Neuronal stem cell (in vitro differentiated cells): ENCODE results near the gene OR11L1.

Experiments
- DNase-seq: peaks from one replicate; pipeline ENCODE4 v3.0.0-alpha.2; 2013; ENCODE audit warnings: low spot score
- H2AFZ ChIP-seq: one replicate; pipeline ENCODE4 v1.6.1; 2013; ENCODE audit warnings: mild to moderate bottlenecking, low read length, inconsistent platforms
- H2AK5ac ChIP-seq: 2 replicates; pipeline ENCODE4 v1.6.1; 2013; ENCODE audit warnings: low read depth, mild to moderate bottlenecking, inconsistent platforms, low read length, moderate library complexity, mixed read lengths
- H2BK120ac ChIP-seq: 2 replicates; pipeline ENCODE4 v1.6.1; 2013; ENCODE audit warnings: low read depth, mild to moderate bottlenecking, inconsistent platforms, low read length, moderate library complexity, mixed read lengths
- H2BK12ac ChIP-seq: one replicate; pipeline ENCODE4 v1.6.1; 2013; ENCODE audit warnings: low read length, inconsistent platforms
- H2BK15ac ChIP-seq: 2 replicates; pipeline ENCODE4 v1.6.1; 2013; ENCODE audit warnings: mild to moderate bottlenecking, low read length, inconsistent platforms, mixed read lengths
- H2BK5ac ChIP-seq: one replicate; pipeline ENCODE4 v1.6.1; 2013; ENCODE audit warnings: inconsistent platforms, mild to moderate bottlenecking, low read length, moderate library complexity
- H3K14ac ChIP-seq: one replicate; pipeline ENCODE4 v1.6.1; 2013; ENCODE audit warnings: low read length, inconsistent platforms
- H3K18ac ChIP-seq: 2 replicates; pipeline ENCODE4 v1.6.1; 2013; ENCODE audit warnings: low read length, inconsistent platforms
- H3K23ac ChIP-seq: 2 replicates; pipeline ENCODE4 v1.6.1; 2013; ENCODE audit warnings: low read depth, mild to moderate bottlenecking, mixed read lengths, low read length, inconsistent platforms; ENCODE audit not compliant: poor library complexity
- H3K27ac ChIP-seq: replicated peaks from 3 replicates; pipeline ENCODE4 v1.5.1; 2013; ENCODE audit warnings: low read length, inconsistent platforms
- H3K27me3 ChIP-seq, 3 experiments: 2 replicates each; pipeline ENCODE4 v1.6.1; 2013; ENCODE audit warnings: low read length in 3 of 3, mild to moderate bottlenecking in 2 of 3, inconsistent platforms in 1 of 3, low read depth in 1 of 3, mixed read lengths in 1 of 3, moderate library complexity in 1 of 3; ENCODE audit not compliant: control insufficient read depth in 3 of 3, insufficient read depth in 3 of 3
- H3K36me3 ChIP-seq, 2 donors: replicated peaks in 1 of 2; 2 replicates each; pipeline ENCODE4 v1.6.1; 2013; ENCODE audit warnings: low read length in 2 of 2; ENCODE audit not compliant: control insufficient read depth in 2 of 2, insufficient read depth in 2 of 2
- H3K4ac ChIP-seq: 2 replicates; pipeline ENCODE4 v1.6.1; 2013; ENCODE audit warnings: inconsistent platforms, mild to moderate bottlenecking, low read length, moderate library complexity
- H3K4me1 ChIP-seq, 2 donors: 1 replicate in 1 of 2; 2 replicates in 1 of 2; pipeline ENCODE4 v1.6.1; 2013; ENCODE audit warnings: low read length in 2 of 2, low read depth in 1 of 2; ENCODE audit not compliant: control insufficient read depth in 2 of 2, insufficient read depth in 1 of 2
- H3K4me2 ChIP-seq: one replicate; pipeline ENCODE4 v1.6.1; 2013; ENCODE audit warnings: mild to moderate bottlenecking, low read length, inconsistent platforms; ENCODE audit not compliant: insufficient read depth, poor library complexity, severe bottlenecking
- H3K4me3 ChIP-seq, 2 donors: 2 replicates each; pipeline ENCODE4 v1.5.1; 2013; ENCODE audit warnings: low read length in 2 of 2, mild to moderate bottlenecking in 2 of 2, inconsistent platforms in 1 of 2, moderate library complexity in 1 of 2
- H3K79me1 ChIP-seq: one replicate; pipeline ENCODE4 v1.6.1; 2013; ENCODE audit warnings: low read depth, mild to moderate bottlenecking, inconsistent platforms, low read length, moderate library complexity
- H3K9ac ChIP-seq: one replicate; pipeline ENCODE4 v1.6.1; 2013; ENCODE audit warnings: mild to moderate bottlenecking, low read depth, low read length, inconsistent platforms; ENCODE audit not compliant: poor library complexity
- H3K9me3 ChIP-seq, 2 donors: replicated peaks in 1 of 2; 2 replicates each; pipeline versions ENCODE3 to v1.6.1; 2013; ENCODE audit warnings: low read length in 2 of 2, mild to moderate bottlenecking in 2 of 2, inconsistent platforms in 1 of 2, low read depth in 1 of 2, mixed read lengths in 1 of 2, moderate library complexity in 1 of 2; ENCODE audit not compliant: control insufficient read depth in 2 of 2, insufficient read depth in 1 of 2
- H4K8ac ChIP-seq: one replicate; pipeline ENCODE4 v1.6.1; 2013; ENCODE audit warnings: low read depth, mild to moderate bottlenecking, inconsistent platforms, low read length, moderate library complexity
- H4K91ac ChIP-seq: one replicate; pipeline ENCODE4 v1.6.1; 2013; ENCODE audit warnings: low read length, low read depth, mild to moderate bottlenecking, inconsistent platforms; ENCODE audit not compliant: poor library complexity
- WGBS, 2 donors: extraction: QIAGEN DNeasy Blood & Tissue Kit; methylation state at CpG; one replicate each; pipeline ENCODE4 v1.1.7; 2013; ENCODE audit warnings: missing lambda C conversion rate in 2 of 2, mixed read lengths in 1 of 2; ENCODE audit not compliant: insufficient read length in 2 of 2, insufficient replicate concordance in 1 of 2; ENCODE audit errors: extremely low coverage in 2 of 2; 5-methylcytosine and 5-hydroxymethylcytosine counted together

The OR11L1 gene

GRCh38 chr1:247833601-247834000 is 8.1 kb downstream of the OR11L1 start:
- Histone ChIP-seq H3K36me3 (no peaks in the 10 kb centered on the region), H3K79me1 (no peaks in the 10 kb centered on the region), H2AK5ac (no peak overlapping the region), H3K23ac (no peak overlapping the region), H4K91ac (no peak overlapping the region), H3K9me3 (no peaks in the 10 kb centered on the region), H3K14ac (no peak overlapping the region), H3K27ac (no peak overlapping the region), H2BK5ac (no peak overlapping the region), H3K4me2 (no peak overlapping the region), H4K8ac (no peak overlapping the region), H2BK15ac (no peak overlapping the region), H3K4ac (no peak overlapping the region), H2BK120ac (no peak overlapping the region), H3K9ac (no peak overlapping the region), H3K18ac (no peak overlapping the region), H2AFZ (no peak overlapping the region), H3K4me1 (peaks cover 0 to 8% of the 10 kb centered on the region in 2 donors), H2BK12ac (no peak overlapping the region), H3K4me3 (no peak overlapping the region), H3K27me3 (no peaks in the 10 kb centered on the region)
- DNase-seq, result no peak
- WGBS, 2 donors, result no CpG with 5 or more reads among the region's 6 CpGs

- Histone ChIP-seq H3K27me3 (no peaks in the 10 kb centered on the region), H3K27ac (no peak overlapping the region), H4K91ac (no peak overlapping the region), H3K9ac (no peak overlapping the region), H3K36me3 (no peaks in the 10 kb centered on the region), H3K4me1 (peaks cover 0 to 8% of the 10 kb centered on the region in 2 donors), H2BK120ac (no peak overlapping the region), H3K23ac (no peak overlapping the region), H2BK15ac (no peak overlapping the region), H3K4ac (no peak overlapping the region), H2BK12ac (no peak overlapping the region), H2AFZ (no peak overlapping the region), H3K79me1 (no peaks in the 10 kb centered on the region), H4K8ac (no peak overlapping the region), H2AK5ac (no peak overlapping the region), H3K14ac (no peak overlapping the region), H3K18ac (no peak overlapping the region), H3K4me2 (no peak overlapping the region), H2BK5ac (no peak overlapping the region), H3K9me3 (no peaks in the 10 kb centered on the region), H3K4me3 (no peak overlapping the region)
- no peak for DNase-seq
- WGBS, 2 donors, result no CpG with 5 or more reads among the region's 1 CpG
These were observed 12.0 kb downstream of the OR11L1 start for GRCh38 chr1:247829656-247830055.

- H3K4me1 ChIP-seq, result peaks cover 0 to 7% of the 10 kb centered on the region in 2 donors
- H3K18ac ChIP-seq, result no peak overlapping the region
- no peak overlapping the region for H2BK12ac ChIP-seq
- no peak overlapping the region for H3K4ac ChIP-seq
- no peaks in the 10 kb centered on the region for H3K27me3 ChIP-seq
- H3K79me1 ChIP-seq, result no peaks in the 10 kb centered on the region
- H3K36me3 ChIP-seq, result no peaks in the 10 kb centered on the region
- DNase-seq, result no peak
- no peak overlapping the region for H3K9ac ChIP-seq
- H2AK5ac ChIP-seq, result no peak overlapping the region
- no peak overlapping the region for H3K27ac ChIP-seq
- H2BK120ac ChIP-seq, result no peak overlapping the region
- H4K8ac ChIP-seq, result no peak overlapping the region
- no peaks in the 10 kb centered on the region for H3K9me3 ChIP-seq
- no peak overlapping the region for H2AFZ ChIP-seq
- H3K23ac ChIP-seq, result no peak overlapping the region
- H3K4me3 ChIP-seq, result no peak overlapping the region
- no peak overlapping the region for H4K91ac ChIP-seq
- WGBS, 2 donors, result no CpG with 5 or more reads among the region's 13 CpGs
- H3K14ac ChIP-seq, result no peak overlapping the region
- H2BK15ac ChIP-seq, result no peak overlapping the region
- no peak overlapping the region for H3K4me2 ChIP-seq
- no peak overlapping the region for H2BK5ac ChIP-seq
These were observed 16.3 kb downstream of the OR11L1 start for GRCh38 chr1:247825362-247825761.

- H2BK15ac ChIP-seq, result no peak within 1 kb of the TSS
- no peak within 1 kb of the TSS for H2BK12ac ChIP-seq
- no peaks in the 10 kb centered on the region for H3K27me3 ChIP-seq
- H3K4me3 ChIP-seq, result no peak within 1 kb of the TSS
- H3K27ac ChIP-seq, result no peak within 1 kb of the TSS
- H2AFZ ChIP-seq, result no peak within 1 kb of the TSS
- H4K8ac ChIP-seq, result no peak within 1 kb of the TSS
- no peak within 1 kb of the TSS for H3K14ac ChIP-seq
- no peak within 1 kb of the TSS for H2BK120ac ChIP-seq
- H3K4me2 ChIP-seq, result no peak within 1 kb of the TSS
- no peak within 1 kb of the TSS for H3K9ac ChIP-seq
- no peak within 1 kb of the TSS for H4K91ac ChIP-seq
- WGBS, 2 donors, result no CpG with 5 or more reads among the region's 6 CpGs
- H3K4ac ChIP-seq, result no peak within 1 kb of the TSS
- no peak within 1 kb of the TSS for H2AK5ac ChIP-seq
- no peaks in the 10 kb centered on the region for H3K36me3 ChIP-seq
- no peak within 1 kb of the TSS for H3K18ac ChIP-seq
- H3K4me1 ChIP-seq, result peaks cover 0 to 1% of the 10 kb centered on the region in 2 donors
- no peaks in the 10 kb centered on the region for H3K79me1 ChIP-seq
- DNase-seq, result no peak
- H2BK5ac ChIP-seq, result no peak within 1 kb of the TSS
- no peaks in the 10 kb centered on the region for H3K9me3 ChIP-seq
- H3K23ac ChIP-seq, result no peak within 1 kb of the TSS
These were observed 17.7 kb downstream of the OR11L1 start, which contains the start of gene OR14A16 for GRCh38 chr1:247824023-247824422. OR14A16 (minus strand) TSS chr1:247824119; CDS start chr1:247815729, 8,390 bp downstream.
